GM19395 (cell line): ENCODE results near the gene GRIN3B.
A peak's percentile ranks its signal among the peaks of the same experiment; 100 is the strongest.

Source experiments
- ATAC-seq: cut with Tn5 transposase; IDR thresholded peaks from one replicate; pipeline ENCODE4 v1.9.1; 2021; ENCODE audit warnings: mild to moderate bottlenecking, moderate library complexity; ENCODE audit not compliant: unreplicated experiment

The GRIN3B gene

GRCh38 chr19:1040476-1041271, 40.5 kb downstream of the GRIN3B start:
- peak; percentile 44 for ATAC-seq

GRCh38 chr19:1041272-1041834, 41.1 kb downstream of the GRIN3B start:
- ATAC-seq, result no peak

GRCh38 chr19:1041835-1042685, 41.8 kb downstream of the GRIN3B start:
- no peak for ATAC-seq

- no peak for ATAC-seq
These were observed 42.7 kb downstream of the GRIN3B start for GRCh38 chr19:1042689-1043511.

GRCh38 chr19:1045247-1045603, 45.0 kb downstream of the GRIN3B start:
- ATAC-seq, result no peak

- no peak for ATAC-seq
These were observed 46.0 kb downstream of the GRIN3B start for GRCh38 chr19:1046117-1046626.

GRCh38 chr19:1046836-1047695, 46.8 kb downstream of the GRIN3B start:
- ATAC-seq, result no peak

- ATAC-seq, result no peak
These were observed 47.5 kb downstream of the GRIN3B start for GRCh38 chr19:1047696-1048147.

GRCh38 chr19:1049106-1049505, 48.9 kb downstream of the GRIN3B start:
- ATAC-seq, result no peak

GRCh38 chr19:1049800-1050199, 49.6 kb downstream of the GRIN3B start:
- ATAC-seq, result no peak

- ATAC-seq, result no peak
These were observed 51.0 kb downstream of the GRIN3B start for GRCh38 chr19:1050989-1051788.

GRCh38 chr19:1051791-1052190, 51.6 kb downstream of the GRIN3B start:
- ATAC-seq, result no peak

- no peak for ATAC-seq
These were observed 52.2 kb downstream of the GRIN3B start for GRCh38 chr19:1052349-1052975.

GRCh38 chr19:1053176-1054101, 53.2 kb downstream of the GRIN3B start:
- ATAC-seq, result no peak

GRCh38 chr19:1054102-1055027, 54.1 kb downstream of the GRIN3B start:
- no peak for ATAC-seq

- ATAC-seq, result no peak
These were observed 54.8 kb downstream of the GRIN3B start for GRCh38 chr19:1055028-1055425.
